Glomerular visceral epithelial cell (primary cell): ENCODE measurements around the gene UEVLD.
"Not testable (repeated sequence)": the region's sequence is repeated elsewhere in the genome, so short reads cannot be mapped to it uniquely, and the experiment has no call there.

Experiments used
- DNase-seq: peaks from one replicate; pipeline ENCODE4 v3.0.0-alpha.2; 2016; ENCODE audit errors: extremely low spot score

Gene UEVLD

DNA sequence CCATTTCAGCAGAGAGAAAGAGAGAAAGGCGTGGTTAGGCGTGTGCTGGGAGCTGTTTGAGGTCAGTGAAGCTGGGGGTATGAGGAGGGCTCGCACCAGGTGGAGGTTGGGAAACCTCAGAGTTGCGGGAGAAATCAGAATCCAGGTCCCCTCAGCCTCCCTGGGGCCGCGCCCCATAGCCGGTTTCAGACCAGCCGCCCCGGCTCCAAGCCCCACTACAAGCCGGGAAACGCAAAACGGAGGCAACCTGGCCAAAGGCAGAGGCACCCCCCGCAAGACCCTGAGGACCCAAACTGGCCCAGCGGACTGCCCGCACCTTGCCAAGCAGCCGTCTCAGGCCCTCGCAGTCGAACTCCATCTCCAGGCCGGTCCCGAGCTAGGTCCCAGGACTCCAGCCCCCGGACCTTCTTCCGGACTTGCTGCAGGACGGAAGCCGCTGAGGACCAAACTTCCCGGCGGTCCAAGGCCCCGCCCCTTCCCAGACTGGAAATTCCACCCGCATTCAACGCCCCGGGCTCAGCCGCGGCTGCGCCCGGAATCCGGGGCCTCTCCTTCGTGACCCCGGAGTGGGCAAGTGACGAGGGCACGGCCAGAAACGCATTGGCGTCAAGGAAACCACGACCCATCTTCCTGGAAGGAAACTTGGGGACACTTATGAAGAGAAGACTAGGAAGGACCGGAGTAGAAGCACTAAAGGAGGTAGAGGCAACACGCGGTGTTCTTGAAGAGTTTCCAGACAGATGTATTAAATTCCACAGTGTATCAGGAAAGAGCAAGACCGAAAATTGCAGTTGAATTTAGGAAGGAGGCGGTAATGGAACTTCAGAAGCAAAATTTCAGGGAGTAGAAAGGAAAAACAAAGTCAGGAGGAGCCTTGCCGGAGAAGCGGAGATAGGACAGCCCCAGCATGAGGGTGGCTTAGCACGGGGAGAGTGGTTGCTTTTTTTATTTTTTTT lies at the start of gene UEVLD:
UEVLD (minus strand) TSS at position 438 of the 956 bp plus-strand sequence; CDS start at position 358, 80 bp downstream.
- peak; percentile 88 for DNase-seq

DNA sequence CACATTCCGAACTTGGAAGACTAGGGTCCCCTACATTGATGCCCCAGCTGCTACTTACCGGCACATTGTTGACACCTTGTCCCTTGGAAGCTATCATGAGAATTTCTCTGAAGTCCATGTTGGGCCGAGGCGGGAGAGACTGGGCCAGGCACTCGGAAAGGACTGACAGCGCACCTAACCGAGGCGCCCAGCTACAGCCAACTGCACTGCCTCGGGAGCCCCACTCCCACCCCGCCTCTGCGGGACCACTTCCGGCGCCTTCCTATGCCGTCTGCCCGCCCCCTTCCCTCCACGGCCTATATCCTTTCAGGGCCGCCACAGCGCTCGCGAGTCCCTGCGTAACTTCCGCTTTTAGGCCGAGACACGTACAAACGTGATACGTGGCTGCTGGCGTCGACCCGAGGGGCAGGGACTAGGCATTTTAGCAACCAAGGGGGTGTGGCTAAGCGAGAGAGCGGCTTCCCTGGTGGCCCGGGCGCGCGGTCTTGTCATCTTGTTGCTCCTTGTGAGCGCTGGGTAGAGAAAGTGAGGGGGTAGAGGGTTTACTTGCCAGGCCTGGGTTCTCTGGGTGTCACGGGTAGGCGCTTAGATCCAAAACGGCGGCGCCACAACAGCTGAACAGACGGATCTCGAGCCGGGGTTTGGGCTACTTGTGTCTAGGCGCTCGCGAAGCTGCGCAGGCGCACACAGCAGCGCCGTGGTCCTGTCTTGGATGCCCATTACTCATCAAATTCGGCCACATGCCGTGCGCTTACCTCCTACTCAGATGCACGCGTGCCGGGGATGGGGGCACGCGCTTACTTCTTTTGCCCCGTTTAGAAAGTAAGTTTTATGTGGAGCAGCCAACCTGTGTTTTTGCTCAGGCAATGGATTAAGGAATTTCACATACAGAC lies 45.9 kb upstream of the UEVLD start, which contains the start of gene SPTY2D1:
SPTY2D1 (minus strand) TSS at position 203 of the 893 bp plus-strand sequence; CDS start at position 118, 85 bp downstream.
- peak; percentile 99 for DNase-seq

DNA sequence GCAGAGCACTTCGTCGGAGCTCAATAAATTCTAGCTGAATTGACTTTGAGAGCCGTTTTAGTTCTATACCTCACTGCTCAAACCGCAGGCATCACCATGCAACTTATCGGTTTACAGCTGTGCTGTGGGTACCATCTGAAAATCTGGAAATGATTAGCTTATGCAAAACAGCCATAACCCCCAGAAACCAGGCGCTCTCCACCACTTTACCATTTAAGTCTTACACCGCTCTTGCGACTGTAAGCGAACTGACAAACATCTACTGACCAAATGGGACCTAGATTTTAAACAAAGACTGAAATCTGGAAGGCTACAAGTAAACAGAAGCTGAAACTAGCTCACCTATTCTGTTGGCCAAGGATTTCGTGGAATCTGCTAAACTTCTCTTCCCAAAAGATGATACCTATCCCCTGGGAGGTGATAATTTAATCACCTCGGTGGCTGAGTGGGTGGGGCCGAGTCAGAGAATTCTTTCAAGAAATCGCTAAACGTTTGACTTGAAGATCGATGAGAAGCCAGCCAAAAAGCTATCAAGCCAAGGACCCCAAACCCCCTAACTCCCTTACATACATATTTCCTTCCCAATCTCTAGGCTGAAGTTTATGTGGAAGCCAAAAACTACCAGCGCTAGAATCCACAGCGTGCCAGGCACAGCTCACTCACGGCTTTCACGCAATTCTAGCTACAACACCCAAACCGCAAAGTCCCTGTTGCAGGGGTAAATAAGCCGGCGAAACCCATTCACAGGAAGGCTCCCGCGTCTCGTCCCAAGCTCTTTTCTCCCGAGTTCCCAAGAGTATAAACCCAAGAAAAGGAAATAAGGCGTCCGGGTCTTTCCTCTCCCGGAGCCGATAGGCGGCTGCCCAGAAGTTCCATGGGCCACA lies 45.0 kb upstream of the UEVLD start:
- DNase-seq, result peak; percentile 46

DNA sequence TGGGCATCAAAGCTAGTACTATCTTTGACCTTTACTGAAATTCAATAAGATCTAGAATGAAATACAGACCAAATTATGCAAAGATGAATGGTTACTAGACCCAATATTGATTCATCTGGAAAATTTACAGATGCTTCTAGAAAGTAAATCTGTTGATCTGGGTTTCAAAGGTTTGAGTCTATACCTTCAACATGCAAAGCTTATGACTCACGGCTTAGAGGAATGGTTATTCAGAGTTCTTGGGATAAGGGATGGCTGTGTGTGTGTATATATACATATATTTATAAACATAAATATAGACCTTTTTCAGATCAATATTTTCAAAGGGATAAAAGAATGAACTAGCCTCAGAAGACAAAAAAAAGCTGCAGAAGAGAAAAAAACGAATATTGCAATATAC lies 44.3 kb upstream of the UEVLD start:
- no peak for DNase-seq

DNA sequence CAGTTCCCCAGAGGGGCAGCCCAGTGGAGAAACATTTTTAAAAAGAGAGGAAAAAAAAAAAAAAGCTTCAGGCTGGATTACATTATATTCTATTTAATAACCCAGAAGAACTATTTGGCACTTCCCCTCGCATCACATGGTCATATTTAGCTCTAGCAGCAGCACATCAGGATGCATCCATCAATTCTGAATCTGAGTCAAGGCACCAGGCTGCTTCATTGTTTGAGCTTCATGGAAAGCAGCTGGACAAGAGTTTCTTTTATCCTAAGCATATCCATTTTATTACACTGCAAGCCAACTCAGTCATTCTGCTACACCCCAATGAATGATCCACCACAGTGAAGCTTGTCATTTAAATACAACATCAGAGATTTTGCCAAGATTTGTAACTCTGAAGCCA lies 35.6 kb upstream of the UEVLD start:
- no peak for DNase-seq

DNA sequence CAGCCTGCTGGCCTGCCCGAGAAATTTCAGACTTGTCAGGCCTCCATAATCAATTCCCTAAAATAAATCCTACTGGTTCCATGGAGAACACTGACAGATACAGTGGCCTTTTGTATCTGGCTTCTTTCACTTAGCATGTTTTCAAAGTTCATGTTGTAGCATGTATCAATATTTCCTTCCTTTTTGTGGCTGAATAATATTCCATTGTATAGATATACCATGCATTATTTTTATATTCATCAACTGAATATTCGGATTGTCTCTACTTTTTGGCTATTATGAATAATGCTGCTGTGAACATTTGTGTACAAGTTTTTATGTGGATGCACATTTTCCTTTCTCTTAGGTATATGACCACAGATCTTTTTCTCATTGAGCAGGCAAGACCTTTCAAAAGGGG lies 35.2 kb upstream of the UEVLD start:
- no peak for DNase-seq

DNA sequence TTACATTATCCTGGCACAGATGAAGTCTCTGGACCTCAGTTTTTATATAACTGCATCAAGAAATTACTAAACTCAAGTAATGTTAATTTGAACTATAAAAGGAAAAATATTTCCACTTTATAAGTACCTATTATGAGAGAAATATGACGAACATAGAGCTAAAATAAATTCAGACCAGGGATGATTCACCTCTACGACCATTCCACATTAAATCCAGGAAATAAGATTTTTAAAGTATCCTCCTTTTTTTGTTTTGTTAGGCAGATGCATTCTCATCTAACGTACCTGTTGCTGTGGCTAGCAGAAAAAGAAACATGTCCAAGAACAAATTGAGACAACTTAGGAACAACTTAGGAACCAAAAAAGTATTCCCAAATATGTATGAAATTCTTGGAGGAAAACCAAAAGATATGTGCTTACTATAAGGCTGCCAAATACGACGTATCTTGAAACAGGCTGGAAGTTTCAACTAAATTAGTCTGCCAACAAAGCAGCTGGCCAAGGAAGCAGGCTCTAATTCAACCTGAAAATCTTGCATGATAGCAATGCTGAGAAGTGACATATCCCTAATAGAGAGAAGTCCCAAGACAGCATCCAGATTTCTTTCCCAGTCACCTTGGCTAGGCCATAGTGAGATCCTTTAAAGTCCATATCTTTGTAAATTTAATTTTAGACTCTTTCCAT lies 29.9 kb upstream of the UEVLD start:
- no peak for DNase-seq

DNA sequence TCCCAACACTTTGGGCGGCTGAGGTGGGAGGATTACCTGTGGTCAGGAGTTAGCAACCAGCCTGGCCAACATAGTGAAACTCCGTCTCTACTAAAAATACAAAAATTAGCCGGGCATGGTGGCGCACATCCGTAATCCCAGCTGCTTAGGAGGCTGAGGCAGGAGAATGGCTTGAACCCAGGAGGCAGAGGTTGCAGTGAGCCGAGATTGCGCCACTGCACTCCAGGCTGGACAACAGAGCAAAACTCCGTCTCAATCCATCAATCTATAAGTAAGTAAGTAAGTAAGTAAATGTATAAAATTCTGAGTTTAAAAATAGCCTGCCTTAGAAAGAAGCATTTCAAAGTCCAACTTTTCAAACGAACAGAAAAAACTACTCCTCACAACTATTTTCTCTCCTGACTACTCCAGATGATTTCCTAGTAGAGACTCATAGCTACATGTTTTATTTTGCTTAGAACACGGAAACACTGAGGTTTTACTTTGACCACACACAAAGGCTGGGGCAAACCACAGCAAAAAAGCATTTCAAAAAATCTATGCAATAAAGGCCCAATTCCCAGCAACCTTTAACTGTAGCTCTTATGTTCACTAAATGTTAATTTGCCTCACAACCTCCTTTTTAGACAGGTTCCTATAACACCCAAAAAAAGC lies 29.3 kb upstream of the UEVLD start:
- peak; percentile 33 for DNase-seq

DNA sequence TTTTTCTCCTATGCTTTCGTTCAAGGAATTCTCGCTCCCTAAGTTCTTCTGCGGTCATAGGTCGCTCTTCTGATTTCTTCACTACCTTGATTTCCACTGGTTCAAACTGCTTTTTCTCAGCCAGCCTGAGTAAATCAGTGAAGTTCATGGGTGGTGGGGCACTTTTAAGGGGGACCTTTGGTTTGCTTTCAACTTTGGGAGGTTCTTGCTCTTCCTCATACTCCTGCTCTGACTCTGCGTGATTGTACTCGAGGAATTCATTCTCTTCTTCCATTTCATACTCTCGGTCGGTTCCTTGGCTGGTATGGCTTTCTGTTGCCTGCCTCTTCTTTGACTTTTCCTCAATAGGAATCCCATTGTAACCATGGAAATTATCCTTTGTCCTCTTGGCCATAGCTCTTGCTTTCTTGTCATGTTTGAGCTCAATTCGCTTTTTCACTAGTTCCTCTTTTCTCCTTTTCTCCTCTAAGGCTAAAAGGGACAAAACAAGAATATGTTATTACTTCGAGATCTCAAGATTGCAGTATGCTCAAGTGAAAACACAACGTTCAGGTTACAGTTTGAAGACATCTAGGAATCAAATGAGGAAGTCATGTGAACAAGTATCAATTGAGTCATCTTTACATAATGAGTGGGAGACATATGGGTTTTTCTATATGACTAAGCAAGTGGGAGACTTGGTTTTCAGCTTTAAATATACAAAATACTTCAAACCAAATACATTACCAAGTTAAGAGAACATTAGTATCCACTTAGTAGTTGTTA lies 27.3 kb upstream of the UEVLD start:
- DNase-seq, result no peak

DNA sequence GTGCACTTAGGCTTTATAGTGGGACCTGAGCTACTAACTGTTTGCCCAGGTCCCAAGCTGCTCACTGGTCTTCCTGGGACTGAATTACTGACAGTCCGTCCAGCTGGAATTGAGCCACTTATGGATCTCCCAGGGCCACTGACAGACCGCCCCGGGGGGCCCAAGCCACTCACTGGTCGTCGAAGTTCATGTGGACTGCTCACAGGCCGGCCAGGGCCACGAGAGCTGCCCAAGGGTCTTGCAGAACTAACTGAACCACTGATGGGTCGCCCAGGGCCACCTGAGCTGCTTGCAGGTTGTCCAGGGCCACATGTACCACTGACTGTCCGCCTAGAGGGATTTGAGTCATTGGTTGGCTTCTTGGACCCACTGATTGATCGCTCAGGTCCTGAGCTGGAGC lies 26.1 kb upstream of the UEVLD start:
- DNase-seq, result no peak

DNA sequence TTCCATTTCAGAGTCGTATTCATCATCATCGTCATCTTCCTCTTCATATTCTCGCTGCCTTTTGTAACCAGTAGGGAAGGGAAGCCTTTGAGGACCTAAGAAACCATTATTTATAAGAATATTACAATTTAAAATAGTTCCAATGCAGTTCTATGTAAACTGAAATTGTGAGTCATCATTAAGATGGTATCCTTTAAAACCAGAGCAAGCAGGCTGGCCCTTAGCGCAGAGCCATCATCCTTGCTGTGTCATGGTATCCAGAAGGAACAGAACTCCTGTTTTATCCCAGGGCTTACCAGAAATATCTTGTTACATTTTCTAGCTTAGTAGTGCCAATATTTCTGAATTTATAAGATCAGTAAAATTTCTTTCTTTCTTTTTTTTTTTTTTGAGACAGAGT lies 23.9 kb upstream of the UEVLD start:
- DNase-seq, result no peak

DNA sequence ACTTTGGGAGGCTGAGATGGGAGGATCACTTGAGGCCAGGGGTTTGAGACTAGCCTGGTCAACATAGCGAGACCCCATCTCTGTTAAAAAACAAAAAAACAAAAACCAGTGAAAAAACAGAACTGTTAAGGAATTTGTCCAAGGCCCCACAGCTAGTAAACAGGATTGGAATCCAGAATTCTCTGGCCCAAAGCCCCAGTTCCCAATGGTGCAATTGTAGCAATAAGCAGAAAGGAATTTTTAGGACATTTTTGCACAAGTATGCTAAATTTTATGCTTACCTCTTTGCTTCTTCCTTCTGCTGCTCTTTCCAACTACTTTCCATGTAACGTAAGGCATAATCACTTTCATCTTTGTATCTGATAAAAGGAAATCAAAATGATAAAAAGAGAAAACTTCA lies 22.7 kb upstream of the UEVLD start:
- DNase-seq, result no peak

DNA sequence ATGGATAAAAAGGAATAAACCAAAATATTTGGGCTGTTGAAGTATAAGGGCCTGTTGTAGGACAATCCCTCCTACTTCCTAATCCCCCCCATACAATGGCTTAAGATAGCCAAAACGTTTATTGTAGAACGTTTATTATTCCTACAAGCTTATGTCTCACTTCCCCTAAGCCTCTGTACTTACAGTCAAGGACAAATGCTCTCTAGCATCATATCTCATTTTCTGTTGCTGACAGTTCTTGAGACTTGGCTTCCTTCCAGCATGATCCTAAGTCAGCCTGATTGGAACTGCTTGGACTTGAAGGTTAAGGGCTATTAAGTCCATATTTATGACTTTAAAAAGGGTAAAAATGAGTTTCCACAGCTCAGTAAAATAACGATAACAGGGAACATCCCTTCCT lies 19.8 kb upstream of the UEVLD start:
- no peak for DNase-seq

DNA sequence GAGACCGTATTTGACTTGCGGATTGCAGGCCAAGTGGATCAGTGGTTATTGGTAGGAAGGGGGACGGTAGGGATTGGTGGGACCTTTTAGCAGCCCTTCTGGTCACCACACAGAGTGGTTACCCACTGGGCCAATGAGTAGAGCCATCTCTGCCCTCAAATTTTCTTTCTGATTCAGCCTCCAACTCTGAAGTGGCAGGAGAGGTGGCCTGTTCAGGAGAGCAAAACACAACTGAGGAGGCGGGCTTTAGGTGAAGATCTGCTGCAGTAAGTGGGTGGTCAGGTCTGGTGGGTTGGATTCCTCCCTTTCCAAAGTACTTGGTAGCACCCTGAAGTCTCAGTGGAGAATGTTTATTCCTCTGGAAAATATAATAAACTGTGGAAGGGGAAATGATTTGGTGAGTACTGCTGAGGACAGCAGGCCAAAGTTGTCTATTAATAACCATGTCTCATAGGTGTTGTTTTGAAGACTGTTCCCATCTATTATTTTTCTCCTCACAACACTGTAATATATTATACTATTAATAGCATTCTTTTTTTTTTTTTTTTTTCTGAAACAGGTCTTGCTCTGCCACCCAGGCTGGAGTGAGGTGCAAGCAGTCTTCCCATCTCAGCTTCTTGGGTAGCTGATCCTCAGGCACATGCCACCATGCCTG lies 12.5 kb upstream of the UEVLD start:
- DNase-seq, result no peak

DNA sequence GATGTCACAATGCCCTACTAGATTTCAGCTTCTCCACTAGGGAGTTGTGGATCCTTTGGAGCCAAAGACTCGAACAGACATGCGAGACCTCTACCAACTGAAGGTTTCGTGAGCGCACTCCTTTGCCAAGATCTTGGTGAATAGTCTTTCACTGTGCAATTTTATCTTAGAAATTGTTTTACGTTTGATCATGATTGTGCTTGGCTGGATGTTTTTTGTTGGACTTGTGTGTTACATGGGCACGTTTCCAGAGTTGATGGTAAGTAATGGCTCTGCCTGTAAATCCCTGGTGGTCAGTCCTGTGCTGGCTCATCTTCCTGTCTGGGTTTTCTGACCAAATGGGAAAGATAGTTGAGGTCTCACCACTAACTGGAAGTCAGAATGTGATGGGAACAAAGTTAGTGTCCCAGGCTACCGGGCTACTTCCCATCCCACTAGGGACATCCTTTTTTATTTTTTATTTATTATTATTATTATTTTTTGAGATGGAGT lies 11.3 kb upstream of the UEVLD start, which contains the start of gene MISFA:
MISFA (plus strand) TSS at position 51 of the 492 bp plus-strand sequence; CDS start at position 191, 140 bp downstream.
- DNase-seq, result no peak

DNA sequence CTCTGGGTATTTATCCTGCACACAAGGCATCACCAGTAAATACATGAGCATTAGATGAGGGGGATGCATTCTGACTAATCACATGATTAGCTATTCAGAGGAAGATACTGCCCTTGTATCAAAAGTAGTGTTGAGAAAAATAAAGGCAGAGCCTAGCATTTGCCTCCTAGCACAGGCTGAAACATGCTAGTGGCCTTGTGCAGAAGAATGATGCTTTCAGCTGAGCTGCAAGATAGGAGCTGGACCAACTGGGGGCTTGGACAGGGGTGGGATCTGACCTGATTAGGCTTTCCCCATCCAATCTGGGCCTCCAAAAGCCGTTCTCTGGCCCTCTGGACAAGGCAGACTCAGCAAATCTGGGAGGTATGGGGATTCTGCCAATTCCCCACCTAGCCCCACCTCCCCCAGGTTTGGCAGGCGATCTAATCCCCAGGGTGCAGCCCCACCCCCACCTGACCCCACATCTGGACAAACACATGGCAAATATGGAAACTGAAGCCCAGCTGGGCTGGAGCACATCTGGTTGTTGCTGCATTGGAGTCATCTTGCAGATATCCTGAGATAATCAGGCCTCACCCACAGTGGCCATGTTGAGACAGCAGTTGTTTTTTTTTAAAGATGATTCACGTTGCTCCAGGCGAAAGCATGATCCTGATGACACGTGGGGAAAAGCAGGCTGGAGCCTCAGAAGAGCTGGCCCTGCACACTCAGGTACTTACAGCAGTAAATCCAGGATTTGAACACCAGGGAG lies 6.6 kb upstream of the UEVLD start:
- no peak for DNase-seq

DNA sequence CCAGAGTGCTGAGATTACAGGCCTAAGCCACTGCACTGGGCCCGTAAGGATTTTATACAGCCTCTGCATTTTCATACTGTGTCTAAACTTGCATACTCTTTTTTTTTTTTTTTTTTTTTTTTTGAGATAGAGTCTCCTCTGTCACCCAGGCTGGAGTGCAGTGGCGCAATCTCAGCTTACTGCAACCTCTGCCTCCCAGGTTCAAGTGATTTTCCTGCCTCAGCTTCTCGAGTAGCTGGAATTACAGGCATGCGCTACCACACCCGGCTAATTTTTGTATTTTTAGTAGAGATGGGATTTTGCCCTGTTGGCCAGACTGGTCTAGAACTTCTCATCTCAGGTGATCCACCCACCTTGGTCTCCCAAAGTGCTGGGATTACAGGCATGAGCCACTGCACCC lies 5.6 kb upstream of the UEVLD start:
- DNase-seq, result not testable (repeated sequence)

DNA sequence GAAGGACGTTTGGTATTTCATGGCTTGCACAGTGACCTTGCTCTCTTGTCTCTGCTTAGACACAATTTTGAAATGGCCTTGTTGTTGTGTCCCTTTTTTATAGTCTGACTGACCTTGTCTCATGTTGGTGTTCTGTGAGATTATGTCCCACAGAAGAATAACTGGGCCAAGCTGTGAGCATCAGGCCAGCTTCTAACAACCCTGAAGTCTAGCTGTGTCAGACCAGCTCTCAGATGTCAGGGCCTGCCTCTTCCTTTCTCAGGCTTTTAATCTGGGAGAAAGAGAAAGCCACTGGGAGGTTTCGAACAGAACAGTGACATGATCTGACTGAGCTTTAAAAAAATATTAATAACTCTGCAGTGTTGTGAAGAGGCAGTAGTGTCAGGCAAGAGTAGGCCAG lies 2.0 kb upstream of the UEVLD start:
- no peak for DNase-seq
